Adipocyte (in vitro differentiated cells): Measurements from ENCODE around the gene RALGPS1.

Source experiments
- DNase-seq: peaks from one replicate; pipeline ENCODE4 v3.0.0-alpha.2; 2015; ENCODE audit warnings: low read depth
- H3K27me3 ChIP-seq: replicated peaks from 2 replicates; pipeline ENCODE4 v1.7.0; 2013; ENCODE audit warnings: mild to moderate bottlenecking, low read length, moderate library complexity; ENCODE audit not compliant: control insufficient read depth, insufficient read depth
- H3K36me3 ChIP-seq: 2 replicates; pipeline ENCODE4 v1.7.0; 2013; ENCODE audit warnings: low read length, mild to moderate bottlenecking, moderate library complexity; ENCODE audit not compliant: control insufficient read depth, insufficient read depth, severe bottlenecking
- H3K4me1 ChIP-seq: 2 replicates; pipeline ENCODE4 v1.7.0; 2013; ENCODE audit warnings: mild to moderate bottlenecking, low read length, moderate library complexity; ENCODE audit not compliant: control insufficient read depth, insufficient read depth
- H3K4me3 ChIP-seq: 2 replicates; pipeline ENCODE4 v1.7.0; 2013; ENCODE audit warnings: mild to moderate bottlenecking, low read length, moderate library complexity
- H3K9ac ChIP-seq: 2 replicates; pipeline ENCODE4 v1.7.0; 2013; ENCODE audit warnings: mild to moderate bottlenecking, low read length, moderate library complexity
- H3K9me3 ChIP-seq: 2 replicates; pipeline ENCODE4 v1.7.0; 2013; ENCODE audit warnings: mild to moderate bottlenecking, low read length, moderate library complexity; ENCODE audit not compliant: control insufficient read depth

Gene RALGPS1

GRCh38 chr9:127184641-127185040 is 270.1 kb downstream of the RALGPS1 start:
- Histone ChIP-seq H3K9ac (peak overlapping the region; percentile 85), H3K4me3 (peak overlapping the region; percentile 29), H3K36me3 (no peaks in the 10 kb centered on the region), H3K27me3 (no peaks in the 10 kb centered on the region), H3K9me3 (no peaks in the 10 kb centered on the region), H3K4me1 (peaks cover 48% of the 10 kb centered on the region)
- DNase-seq, result no peak

GRCh38 chr9:127185181-127185580 is 270.6 kb downstream of the RALGPS1 start:
- Histone ChIP-seq H3K27me3 (no peaks in the 10 kb centered on the region), H3K4me1 (peaks cover 47% of the 10 kb centered on the region), H3K9me3 (no peaks in the 10 kb centered on the region), H3K9ac (peak overlapping the region; percentile 85), H3K4me3 (peak overlapping the region; percentile 49), H3K36me3 (no peaks in the 10 kb centered on the region)
- no peak for DNase-seq

GRCh38 chr9:127185931-127186781 is 271.6 kb downstream of the RALGPS1 start:
- DNase-seq, result peak; percentile 98
- Histone ChIP-seq H3K9me3 (no peaks in the 10 kb centered on the region), H3K4me3 (peak overlapping the region; percentile 49), H3K27me3 (no peaks in the 10 kb centered on the region), H3K4me1 (peaks cover 47% of the 10 kb centered on the region), H3K9ac (peak overlapping the region; percentile 85), H3K36me3 (no peaks in the 10 kb centered on the region)

- H3K4me1 ChIP-seq, result peaks cover 47% of the 10 kb centered on the region
These were observed 272.2 kb downstream of the RALGPS1 start for GRCh38 chr9:127186806-127187205.

GRCh38 chr9:127187231-127187956 is 272.8 kb downstream of the RALGPS1 start:
- H3K9me3 ChIP-seq, result no peaks in the 10 kb centered on the region
- H3K4me3 ChIP-seq, result peak overlapping the region; percentile 27
- H3K27me3 ChIP-seq, result no peaks in the 10 kb centered on the region
- DNase-seq, result peak; percentile 99
- no peaks in the 10 kb centered on the region for H3K36me3 ChIP-seq
- H3K4me1 ChIP-seq, result peaks cover 47% of the 10 kb centered on the region
- peak overlapping the region; percentile 85 for H3K9ac ChIP-seq

More at GRCh38 chr9:127186806-127187205, 272.2 kb downstream of the RALGPS1 start:
- H3K36me3 ChIP-seq, result no peaks in the 10 kb centered on the region
- H3K4me3 ChIP-seq, result peak overlapping the region; percentile 27
- H3K27me3 ChIP-seq, result no peaks in the 10 kb centered on the region
- DNase-seq, result no peak
- H3K9me3 ChIP-seq, result no peaks in the 10 kb centered on the region
- H3K9ac ChIP-seq, result peak overlapping the region; percentile 85

- Histone ChIP-seq H3K9me3 (no peaks in the 10 kb centered on the region), H3K4me3 (no peak overlapping the region), H3K27me3 (no peaks in the 10 kb centered on the region), H3K4me1 (peaks cover 46% of the 10 kb centered on the region), H3K36me3 (no peaks in the 10 kb centered on the region), H3K9ac (peak overlapping the region; percentile 16)
- DNase-seq, result no peak
These were observed 273.8 kb downstream of the RALGPS1 start for GRCh38 chr9:127188396-127188795.

- Histone ChIP-seq H3K9me3 (no peaks in the 10 kb centered on the region), H3K36me3 (no peaks in the 10 kb centered on the region), H3K4me1 (peaks cover 33% of the 10 kb centered on the region), H3K9ac (no peak overlapping the region), H3K4me3 (no peak overlapping the region), H3K27me3 (no peaks in the 10 kb centered on the region)
- no peak for DNase-seq
These were observed 275.0 kb downstream of the RALGPS1 start for GRCh38 chr9:127189628-127190027.

GRCh38 chr9:127192744-127193143 is 278.2 kb downstream of the RALGPS1 start:
- DNase-seq, result no peak
- Histone ChIP-seq H3K4me1 (peaks cover 14% of the 10 kb centered on the region), H3K27me3 (peaks cover 4% of the 10 kb centered on the region), H3K36me3 (no peaks in the 10 kb centered on the region), H3K9me3 (no peaks in the 10 kb centered on the region), H3K4me3 (no peak overlapping the region), H3K9ac (no peak overlapping the region)

- no peak for DNase-seq
- no peak overlapping the region for H3K4me3 ChIP-seq
- peaks cover 4% of the 10 kb centered on the region for H3K27me3 ChIP-seq
These were observed 278.9 kb downstream of the RALGPS1 start for GRCh38 chr9:127193483-127193882.

GRCh38 chr9:127194881-127195713 is 280.5 kb downstream of the RALGPS1 start:
- Histone ChIP-seq H3K36me3 (no peaks in the 10 kb centered on the region), H3K9ac (no peak overlapping the region), H3K9me3 (no peaks in the 10 kb centered on the region), H3K4me3 (no peak overlapping the region), H3K27me3 (peaks cover 4% of the 10 kb centered on the region), H3K4me1 (peaks cover 17% of the 10 kb centered on the region)
- no peak for DNase-seq

More at GRCh38 chr9:127193483-127193882, 278.9 kb downstream of the RALGPS1 start:
- Histone ChIP-seq H3K9me3 (no peaks in the 10 kb centered on the region), H3K9ac (no peak overlapping the region), H3K36me3 (no peaks in the 10 kb centered on the region), H3K4me1 (peaks cover 14% of the 10 kb centered on the region)
